Coronary artery (tissue), 2 donors: ENCODE measurements around the gene STMND1.

Experiments used
- DNase-seq: peaks from one replicate; pipeline ENCODE4 v3.0.0-alpha.2; 2017; ENCODE audit warnings: low spot score
- H3K27ac ChIP-seq, 2 donors: fragments of 200-600 bp; sonication (generic); one replicate each; pipeline ENCODE4 v1.5.1; 2016 to 2019
- H3K4me3 ChIP-seq: fragments of 200-600 bp; sonication (generic); 2 replicates; pipeline ENCODE4 v1.5.1; 2016; ENCODE audit warnings: mild to moderate bottlenecking, moderate library complexity
- CTCF ChIP-seq: fragments of 200-600 bp; sonication (generic); IDR thresholded peaks from one replicate; pipeline ENCODE4 v1.5.1; 2019; ENCODE audit warnings: antibody characterized with exemption

STMND1 gene

GRCh38 chr6:17157617-17158016, 55.8 kb downstream of the STMND1 start:
- H3K27ac ChIP-seq: no peak overlapping the region
- H3K4me3 ChIP-seq: no peak overlapping the region
- TF ChIP-seq CTCF: no peak

GRCh38 chr6:17159240-17159639, 57.4 kb downstream of the STMND1 start:
- no peak for TF ChIP-seq CTCF
- no peak overlapping the region for H3K27ac ChIP-seq
- DNase-seq: no peak

More at GRCh38 chr6:17157617-17158016, 55.8 kb downstream of the STMND1 start:
- DNase-seq: no peak

GRCh38 chr6:17161076-17161475, 59.2 kb downstream of the STMND1 start:
- DNase-seq: no peak

More at GRCh38 chr6:17159240-17159639, 57.4 kb downstream of the STMND1 start:
- H3K4me3 ChIP-seq: no peak overlapping the region

GRCh38 chr6:17165383-17165782, 63.5 kb downstream of the STMND1 start:
- TF ChIP-seq CTCF: no peak
- DNase-seq: no peak
- Histone ChIP-seq H3K27ac (no peak overlapping the region), H3K4me3 (no peak overlapping the region)

More at GRCh38 chr6:17161076-17161475, 59.2 kb downstream of the STMND1 start:
- Histone ChIP-seq H3K4me3 (no peak overlapping the region), H3K27ac (no peak overlapping the region)
- no peak for TF ChIP-seq CTCF

- H3K27ac ChIP-seq: no peak overlapping the region
- TF ChIP-seq CTCF: peak; percentile 13
- H3K4me3 ChIP-seq: no peak overlapping the region
- DNase-seq: no peak
Measured at GRCh38 chr6:17167327-17167979, 65.6 kb downstream of the STMND1 start.

- H3K27ac ChIP-seq: no peak overlapping the region
- H3K4me3 ChIP-seq: no peak overlapping the region
- no peak for DNase-seq
- no peak for TF ChIP-seq CTCF
Measured at GRCh38 chr6:17169291-17169690, 67.4 kb downstream of the STMND1 start.

- DNase-seq: no peak
- no peak for TF ChIP-seq CTCF
- Histone ChIP-seq H3K27ac (no peak overlapping the region), H3K4me3 (no peak overlapping the region)
Measured at GRCh38 chr6:17169711-17170110, 67.9 kb downstream of the STMND1 start.
